Head of caudate nucleus (tissue), 42 donors: Measurements from ENCODE around the gene CRYGN.

Experiments used
- DNase-seq, 42 donors: peaks; one replicate each; pipeline versions ENCODE4 v3.0.0 to v3.0.0-alpha.2; 2020 to 2021; ENCODE audit warnings: mixed read lengths in 7 of 42
- intact Hi-C: fragments of 100-400 bp; cut with DNase I; formaldehyde crosslinking; loops from one replicate; pipeline ENCODE4 v1.15.0; 2022

The CRYGN gene, protein sequence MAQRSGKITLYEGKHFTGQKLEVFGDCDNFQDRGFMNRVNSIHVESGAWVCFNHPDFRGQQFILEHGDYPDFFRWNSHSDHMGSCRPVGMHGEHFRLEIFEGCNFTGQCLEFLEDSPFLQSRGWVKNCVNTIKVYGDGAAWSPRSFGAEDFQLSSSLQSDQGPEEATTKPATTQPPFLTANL

DNA sequence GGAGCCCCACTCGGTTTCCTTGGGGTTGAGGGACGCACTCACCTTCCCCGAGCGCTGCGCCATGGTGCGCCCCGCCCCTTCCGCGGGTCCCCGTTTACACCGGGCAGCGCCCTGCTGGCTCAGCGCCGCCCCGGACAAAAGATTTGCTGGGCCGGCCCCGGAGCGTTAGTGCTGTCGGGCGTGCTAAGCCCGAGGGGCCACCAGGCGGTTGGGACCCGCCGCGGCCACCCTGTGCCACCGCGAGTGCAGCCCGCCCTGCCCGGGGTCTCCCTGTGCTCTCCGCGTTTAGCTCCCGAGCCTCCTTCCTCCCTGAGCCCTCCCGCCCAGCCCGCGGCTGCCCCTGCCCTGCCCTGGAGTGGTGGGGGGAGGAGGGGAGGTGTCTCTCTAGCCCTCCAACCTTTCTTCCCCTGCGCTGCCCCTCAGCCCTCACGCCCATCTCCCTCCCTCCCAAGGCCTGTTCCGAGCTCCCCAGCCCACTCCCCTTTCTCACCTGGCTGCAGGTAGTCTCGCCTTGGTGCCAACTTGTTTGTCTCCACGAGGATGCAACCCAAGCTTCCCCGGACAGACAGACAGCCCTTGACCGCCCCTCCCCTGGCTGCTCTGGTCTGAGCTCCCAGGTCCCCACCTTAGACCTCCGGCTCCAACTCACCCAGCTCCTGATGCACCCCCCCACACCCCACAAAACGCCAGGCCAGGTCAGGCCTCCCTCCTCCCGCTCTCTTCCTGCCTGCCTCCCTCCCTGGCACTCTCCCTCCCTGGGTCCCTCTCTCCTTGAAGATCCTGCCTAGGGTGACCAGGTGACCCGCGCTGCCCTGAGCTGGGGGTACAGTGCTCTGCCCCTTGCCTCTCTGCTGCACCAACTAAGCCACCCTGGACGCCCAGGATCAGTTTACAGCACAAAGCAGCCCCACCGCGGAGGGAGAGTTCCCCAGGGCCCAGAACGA is at the start of gene CRYGN:
Gene CRYGN, minus strand, starts transcription at position 287 of the 944 bp plus-strand sequence. Its CDS starts 224 bp downstream, at position 63.
- intact Hi-C loops: no loop called here

DNA sequence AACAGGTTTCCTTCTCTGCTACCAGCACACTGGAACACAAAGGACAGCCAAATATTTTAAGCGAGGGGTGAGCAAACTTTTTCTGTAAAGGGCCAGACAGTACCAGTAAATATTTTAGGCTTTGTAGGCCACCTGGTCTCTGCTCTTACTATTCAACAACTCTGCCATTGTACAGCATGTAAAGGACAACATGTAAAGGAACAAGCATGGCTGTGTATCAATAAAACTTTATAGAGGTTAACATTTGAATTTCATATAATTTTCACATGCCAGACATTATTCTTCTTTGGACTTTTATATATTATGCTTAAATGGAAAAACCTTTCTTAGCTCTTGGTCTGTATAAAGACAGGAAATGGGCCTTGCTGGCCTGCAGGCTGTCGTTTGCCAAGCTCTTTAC is 49.6 kb upstream of the CRYGN start:
- intact Hi-C loops: no loop called here
- DNase-seq: no peak

More for the DNA sequence above, at the start of gene CRYGN:
- no peak for DNase-seq

DNA sequence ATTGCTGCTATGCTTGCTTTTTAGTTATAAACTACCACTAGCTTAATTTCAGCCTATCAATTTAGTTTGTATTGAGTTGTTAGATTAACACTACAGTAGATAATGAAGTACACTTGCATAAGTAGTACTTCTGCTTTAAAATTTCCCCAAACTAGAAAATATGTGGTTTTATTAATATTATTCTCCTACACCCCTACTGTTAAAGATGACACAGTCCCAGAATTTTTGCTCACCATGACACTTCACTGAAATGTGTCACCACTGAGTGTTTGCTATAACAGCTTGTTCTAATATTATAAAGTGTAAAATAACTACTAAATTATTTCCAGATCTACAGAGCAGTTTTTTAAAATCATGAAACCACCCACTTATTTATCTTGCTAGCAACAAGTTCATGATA is 48.2 kb upstream of the CRYGN start:
- intact Hi-C loops: no loop called here
- no peak for DNase-seq

DNA sequence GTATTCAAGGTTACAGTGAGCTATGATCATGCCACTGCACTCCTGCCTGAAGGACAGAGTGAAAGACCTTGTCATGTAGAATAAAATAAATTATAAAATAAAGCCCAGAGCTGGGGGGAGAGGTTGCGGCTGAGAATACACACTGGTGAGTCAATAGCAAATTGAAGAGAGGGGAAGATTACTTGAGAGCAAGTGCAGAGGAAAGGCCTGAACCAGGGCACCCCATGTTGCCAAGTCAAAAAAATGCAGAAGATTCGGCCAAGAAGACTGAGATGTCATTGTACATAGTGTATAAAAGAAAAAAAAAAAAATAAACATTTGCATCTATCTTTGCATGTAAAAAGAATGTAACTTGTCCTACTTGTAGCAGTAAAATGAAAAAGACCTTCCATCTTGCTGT is 47.3 kb upstream of the CRYGN start:
- intact Hi-C loops: no loop called here
- no peak for DNase-seq

DNA sequence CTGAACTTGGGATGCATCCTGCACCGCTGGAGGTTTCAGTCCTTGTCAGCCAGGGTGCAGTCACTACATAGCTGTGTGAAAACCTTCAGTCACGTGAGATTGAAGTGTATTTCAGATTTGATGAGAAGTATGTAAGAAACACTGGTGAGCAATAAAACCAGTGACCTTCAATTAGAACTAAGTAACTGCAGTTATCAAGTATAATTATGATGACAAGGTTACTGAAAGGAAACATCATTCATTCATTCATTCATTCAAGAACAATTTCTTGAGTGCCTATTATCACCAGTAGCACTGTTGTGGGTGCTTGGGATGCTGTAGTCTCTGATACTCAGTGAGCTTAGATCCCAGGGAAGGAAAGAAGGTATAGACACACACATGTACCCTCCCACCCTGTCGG is 46.1 kb upstream of the CRYGN start:
- intact Hi-C loops: no loop called here
- DNase-seq: no peak

DNA sequence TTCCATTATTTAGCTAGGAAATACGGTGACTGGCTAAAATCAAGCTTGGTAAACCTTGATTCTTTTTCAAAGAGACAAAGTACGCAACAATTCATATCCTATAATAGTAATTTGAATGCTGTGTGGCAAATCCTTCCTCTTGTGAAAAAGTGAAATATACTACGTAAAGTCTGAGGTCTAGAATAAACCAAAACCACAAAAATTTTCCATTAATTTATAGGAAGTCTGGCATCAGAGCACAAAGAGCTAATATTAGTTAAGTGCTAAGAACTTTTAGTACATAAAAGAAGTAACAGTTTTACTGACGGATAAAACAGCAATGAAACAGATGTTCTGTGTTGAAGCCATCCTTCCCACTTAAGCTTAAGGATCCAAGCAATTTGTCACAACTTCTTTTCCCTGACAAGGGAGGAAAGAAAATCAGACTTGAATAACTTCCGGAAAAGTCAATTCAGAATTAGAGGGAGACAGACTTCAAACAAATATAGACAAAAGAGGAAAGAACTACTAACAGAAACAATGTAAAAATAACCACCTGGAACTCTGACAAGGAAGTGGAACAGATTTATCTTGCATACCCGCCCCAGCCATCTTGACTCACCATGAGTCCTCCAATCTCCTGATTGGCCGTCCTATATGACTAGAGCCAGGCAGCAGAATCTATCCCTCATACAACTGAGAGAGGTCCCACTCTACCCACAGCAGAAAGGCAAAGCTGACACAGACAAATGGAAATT is 45.2 kb upstream of the CRYGN start:
- no peak for DNase-seq
- intact Hi-C loops: no loop called here

DNA sequence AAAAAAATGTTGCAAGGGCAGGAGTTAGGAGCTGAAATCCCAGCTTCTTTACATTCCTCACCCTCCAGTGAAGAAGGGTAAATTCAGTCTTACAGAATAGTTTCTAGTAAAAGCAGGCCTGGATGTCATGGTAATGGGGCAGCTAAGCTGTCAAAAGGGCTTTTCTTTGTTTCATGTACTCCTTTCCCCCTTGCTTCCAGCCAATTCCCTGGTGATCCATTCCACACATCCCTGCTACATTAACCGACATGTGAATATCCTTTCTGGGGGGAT is 43.7 kb upstream of the CRYGN start:
- intact Hi-C loops: no loop called here
- no peak for DNase-seq

DNA sequence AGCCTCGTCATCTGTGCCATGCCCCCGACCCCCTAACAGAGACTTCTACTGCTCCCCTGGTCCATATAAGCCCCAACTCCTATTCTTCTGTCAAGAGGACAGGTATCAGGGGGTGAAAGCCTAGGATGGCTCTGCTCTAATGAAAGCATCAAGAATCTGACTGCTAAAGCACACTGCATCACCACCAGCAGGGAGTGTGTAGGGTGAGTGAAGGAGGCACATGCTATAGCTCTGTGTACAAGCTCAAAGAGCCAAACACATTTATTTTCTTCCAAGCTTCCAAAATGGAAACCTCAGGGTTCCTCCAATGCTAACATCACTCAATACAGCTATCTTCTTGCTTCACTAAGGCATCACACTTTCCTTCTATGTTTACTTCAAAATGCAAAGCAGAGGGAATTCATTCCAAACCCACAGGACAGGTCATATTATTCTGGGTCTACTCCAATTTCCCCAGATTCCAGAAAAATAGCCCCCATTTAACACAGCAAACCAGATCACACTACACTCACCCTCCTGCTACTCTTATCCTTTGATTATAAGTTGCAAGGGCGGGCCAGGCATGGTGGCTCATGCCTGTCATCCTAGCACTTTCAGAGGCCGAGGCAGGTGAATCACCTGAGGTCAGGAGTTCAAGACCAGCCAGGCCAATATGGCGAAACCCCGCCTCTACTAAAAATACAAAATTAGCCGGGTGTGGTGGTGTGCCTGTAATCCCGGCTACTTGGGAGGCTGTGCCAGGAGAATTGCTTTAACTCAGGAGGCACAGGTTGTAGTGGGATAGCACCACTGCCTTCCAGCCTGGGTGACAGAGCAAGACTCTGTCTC is 43.2 kb upstream of the CRYGN start:
- no peak for DNase-seq
- intact Hi-C loops: no loop called here

DNA sequence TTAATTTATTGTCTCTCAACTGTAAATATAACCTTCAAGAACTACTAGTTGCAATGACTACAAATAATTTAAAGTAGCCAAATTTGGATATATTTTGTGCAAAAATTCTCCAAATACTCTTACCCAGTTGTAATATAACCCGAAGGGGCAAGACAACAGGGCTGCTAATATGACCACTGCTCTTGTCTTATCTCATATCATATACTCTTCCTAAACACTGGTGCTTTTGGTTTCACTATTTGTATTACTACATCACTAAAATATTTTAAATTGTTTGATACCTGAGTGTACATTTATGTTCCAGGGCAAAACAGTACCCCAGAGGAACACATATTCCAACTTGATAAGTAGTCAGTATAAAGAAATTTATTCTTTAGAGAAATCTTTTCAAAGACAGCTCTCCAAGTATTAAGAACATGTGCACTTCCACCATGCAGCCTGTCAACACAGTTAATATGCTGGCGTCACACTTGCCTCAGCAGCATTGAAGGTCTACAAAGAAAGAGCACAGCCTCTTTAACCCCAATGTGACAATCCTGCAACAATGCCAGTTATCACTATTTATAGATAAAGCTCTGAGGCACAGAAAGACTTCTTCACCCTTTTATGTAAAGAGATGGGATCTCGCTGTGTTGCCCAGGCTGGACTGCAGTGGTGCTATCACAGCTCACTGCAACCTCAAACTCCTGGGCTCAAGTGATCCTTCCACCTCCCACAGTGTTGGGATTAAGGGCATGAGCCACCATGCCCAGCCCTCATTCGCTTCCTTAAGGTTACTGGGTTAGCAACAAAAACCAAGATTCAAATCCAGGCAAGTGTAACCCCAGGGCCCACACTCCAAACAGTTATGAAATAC is 41.9 kb upstream of the CRYGN start:
- no peak for DNase-seq
- intact Hi-C loops: no loop called here

DNA sequence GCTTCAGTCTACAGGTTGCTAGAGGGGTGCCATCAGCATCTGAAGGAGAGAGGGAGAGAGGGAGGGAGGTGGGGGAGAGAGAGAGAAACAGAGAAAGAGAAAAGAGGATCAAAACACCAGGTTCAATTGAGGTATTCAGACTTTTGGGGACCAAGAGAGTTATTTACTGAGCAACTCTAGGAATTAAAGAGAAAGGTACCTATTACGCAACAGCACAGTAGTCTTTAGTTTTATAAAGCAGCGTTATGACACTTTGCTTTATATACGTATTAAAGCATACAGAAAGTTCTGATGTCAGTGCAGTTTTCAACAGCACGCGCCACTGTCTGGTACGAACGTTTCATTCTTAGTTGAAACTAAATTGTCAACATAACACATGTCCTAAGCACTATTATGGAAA is 37.9 kb upstream of the CRYGN start:
- intact Hi-C loops: no loop called here
- no peak for DNase-seq

DNA sequence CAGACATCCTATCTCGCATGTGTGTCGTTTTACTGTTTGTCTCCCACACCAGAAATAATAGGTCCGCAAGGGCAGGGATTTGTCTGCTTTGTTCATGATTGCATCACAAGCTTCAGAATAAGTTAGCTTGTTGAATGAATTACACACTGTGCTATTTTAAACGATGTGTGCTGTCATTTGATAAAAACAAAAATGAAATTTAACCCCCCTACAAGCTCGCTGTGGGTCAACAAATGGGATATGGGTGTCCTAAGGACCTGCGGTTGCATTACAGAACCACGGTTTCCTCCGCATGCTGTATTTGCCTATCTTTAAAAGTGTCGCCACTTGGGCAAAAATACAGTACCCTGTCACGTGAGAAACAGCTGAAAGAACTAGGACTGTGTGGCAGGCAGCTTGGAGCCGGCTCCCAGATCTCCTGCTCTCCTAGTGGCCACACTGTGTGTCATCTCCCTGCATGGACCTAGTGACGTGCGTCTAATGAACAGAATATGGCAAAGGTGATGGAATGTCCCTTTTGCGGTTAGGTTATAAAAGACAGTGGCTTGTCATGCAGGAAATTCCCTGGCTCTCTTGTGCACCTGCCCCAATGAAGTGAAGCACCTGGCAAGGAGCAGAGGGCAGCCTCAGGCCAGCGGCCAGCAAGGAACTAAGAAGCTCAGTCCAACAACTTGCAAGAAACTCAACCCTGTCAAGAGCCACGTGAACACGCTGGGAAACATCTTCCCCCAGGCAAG is 32.9 kb upstream of the CRYGN start:
- DNase-seq: peak in 1 of 42 donors; percentile 16
- intact Hi-C loops: no loop called here

DNA sequence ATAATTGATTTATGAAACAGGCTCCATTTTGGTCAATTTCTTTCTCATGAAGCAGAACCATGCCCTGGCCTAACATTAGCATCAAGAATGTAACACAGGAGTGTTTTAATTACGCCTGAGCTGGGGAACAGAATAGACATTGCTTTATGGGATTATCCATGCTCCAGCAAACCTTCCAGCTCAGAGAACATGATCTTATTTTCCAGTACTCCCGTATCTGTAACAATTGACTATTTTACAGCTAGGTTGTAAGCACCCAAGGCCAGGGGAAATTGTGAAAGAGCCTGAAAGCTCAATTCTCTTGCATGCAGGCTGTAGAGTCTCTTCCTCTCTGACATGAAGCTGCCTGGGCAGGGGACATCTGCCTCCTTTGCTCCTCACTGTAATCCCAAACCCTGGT is 30.8 kb upstream of the CRYGN start:
- peak in 1 of 42 donors; percentile 36 for DNase-seq
- intact Hi-C loops: no loop called here

DNA sequence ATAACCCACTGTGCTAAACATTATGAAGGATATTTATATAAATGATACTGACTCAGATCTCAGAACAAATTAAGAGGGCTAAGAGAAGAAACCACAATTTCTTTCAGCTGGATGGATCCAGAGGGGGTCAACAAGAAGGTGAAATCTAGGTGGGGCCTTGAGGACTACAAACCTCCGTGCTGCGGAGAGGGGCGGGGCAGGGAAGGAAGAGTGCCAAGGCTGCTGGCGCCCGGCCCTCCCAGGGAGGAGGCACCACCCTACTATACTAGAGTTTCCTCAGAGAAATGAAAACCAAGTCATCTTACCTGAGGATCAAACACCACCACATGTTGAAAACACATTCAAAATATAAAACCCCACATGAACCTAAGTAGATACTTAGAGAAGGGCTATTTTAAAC is 29.3 kb upstream of the CRYGN start:
- no peak for DNase-seq
- intact Hi-C loops: no loop called here

DNA sequence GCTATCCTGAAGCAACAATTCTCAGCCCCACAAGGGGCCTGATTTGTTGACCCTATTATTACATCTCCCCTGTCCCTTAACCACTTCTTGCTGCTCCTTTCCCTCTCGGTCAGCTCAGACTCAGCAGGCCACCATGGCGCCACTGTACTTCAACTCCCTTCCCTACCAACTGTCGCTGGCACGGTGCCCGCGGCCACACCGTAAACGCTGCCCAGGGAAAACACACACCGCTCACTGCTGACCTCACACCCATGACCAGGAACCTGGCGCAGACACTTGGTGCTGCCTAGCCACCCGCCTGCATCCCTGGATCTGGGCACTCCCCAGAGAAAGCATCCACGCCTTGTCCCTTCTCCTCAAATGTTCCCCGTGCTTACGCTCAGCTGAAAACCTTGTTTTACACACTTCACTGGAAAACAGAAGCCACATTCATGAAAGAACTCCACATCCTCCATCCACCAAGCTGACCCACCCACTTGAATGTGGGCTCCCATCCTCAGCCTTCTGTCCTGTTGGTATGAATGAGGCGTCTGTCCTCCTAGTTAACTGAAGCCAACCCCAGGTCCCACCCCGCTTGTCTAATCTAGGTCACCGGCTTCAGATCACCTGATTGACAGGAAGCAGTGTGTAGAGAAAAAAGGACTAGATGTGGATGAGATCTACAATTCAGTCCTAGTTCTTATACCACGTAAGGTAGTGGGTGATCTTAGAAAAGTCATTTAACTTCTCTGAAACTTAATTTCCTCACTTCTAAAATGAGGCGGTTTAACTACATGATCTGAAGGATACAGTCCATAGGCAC is 28.5 kb upstream of the CRYGN start:
- intact Hi-C loops: no loop called here
- DNase-seq: peak in 7 of 42 donors; percentile 8 to 35 (median 24)

DNA sequence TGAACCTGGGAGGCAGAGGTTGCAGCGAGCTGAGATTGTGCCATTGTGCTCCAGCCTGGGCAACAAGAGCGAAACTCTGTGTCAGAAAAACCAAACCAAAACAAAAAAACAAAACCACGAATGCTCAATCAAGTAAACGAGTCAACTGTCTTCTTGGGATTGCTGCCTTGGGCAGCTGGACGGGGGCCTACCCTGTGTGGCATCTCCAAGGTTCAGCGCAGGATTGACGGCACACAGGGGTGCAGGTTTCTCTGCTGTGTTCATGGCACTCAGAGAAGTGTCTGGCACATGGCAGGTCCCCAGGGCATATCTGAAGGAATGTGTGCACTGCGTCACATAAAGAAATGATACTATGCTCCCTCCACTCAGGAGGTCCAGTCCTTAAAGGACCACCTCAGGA is 25.2 kb upstream of the CRYGN start:
- DNase-seq: no peak
- intact Hi-C loops: no loop called here

DNA sequence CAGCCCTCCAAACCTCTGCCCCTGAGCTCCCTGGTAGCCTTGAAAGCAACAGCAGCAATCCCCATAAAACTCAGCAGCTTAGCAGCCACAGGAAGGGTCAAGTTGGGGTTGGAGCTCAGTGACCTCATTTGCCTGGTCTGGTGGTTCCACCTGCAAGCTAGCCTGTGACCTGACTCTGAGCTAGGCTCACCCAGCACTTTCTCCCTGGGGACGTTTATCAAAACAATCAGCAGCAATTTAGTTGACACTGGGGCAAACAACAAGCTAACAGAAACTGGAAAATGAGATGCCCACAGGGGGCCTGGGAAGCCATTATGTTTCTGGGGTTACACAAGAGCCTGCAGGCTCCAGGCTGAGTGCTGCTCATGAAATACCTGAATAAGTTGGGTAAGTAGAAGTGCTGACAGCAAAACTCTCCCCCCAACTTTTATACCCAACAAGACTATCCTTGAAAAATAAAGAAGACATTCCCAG is 22.4 kb upstream of the CRYGN start:
- DNase-seq: no peak
- intact Hi-C loops: no loop called here

DNA sequence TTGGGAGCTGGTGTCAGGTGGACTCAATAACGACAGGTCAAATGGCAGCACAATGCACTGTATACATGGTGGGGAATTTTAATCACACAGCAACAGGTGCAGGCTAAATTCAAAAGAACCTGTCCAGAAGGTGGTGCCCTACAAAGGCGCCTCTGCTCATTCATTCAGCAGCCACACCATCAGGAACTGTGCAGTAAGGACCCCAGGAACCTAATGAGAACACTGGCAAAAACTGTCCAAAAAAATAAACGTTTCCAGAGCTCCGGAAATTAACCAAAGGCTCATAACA is 21.9 kb upstream of the CRYGN start:
- intact Hi-C loops: no loop called here
- DNase-seq: no peak
